Mucosa of descending colon (tissue), 3 donors: ENCODE data around the gene ERC2. TPM values are rescaled to one million over a fixed set of nuclear protein-coding genes. Genes with fewer than 3 reads are reported as not detected.

Source experiments
- ATAC-seq: fragments of 200-7000 bp; cut with Tn5 transposase; one replicate; pipeline ENCODE4 v1.9.1; 2020; ENCODE audit warnings: mild to moderate bottlenecking, moderate library complexity
- DNase-seq, 3 donors: peaks; one replicate each; pipeline ENCODE4 v3.0.0-alpha.2; 2020
- H3K36me3 ChIP-seq: fragments of 200-600 bp; one replicate; pipeline ENCODE4 v1.8.0; 2021; ENCODE audit warnings: low read depth, mild to moderate bottlenecking
- H3K4me1 ChIP-seq: fragments of 200-600 bp; one replicate; pipeline ENCODE4 v1.8.0; 2021; ENCODE audit warnings: low read depth, mild to moderate bottlenecking
- H3K4me3 ChIP-seq: fragments of 200-600 bp; one replicate; pipeline ENCODE4 v1.8.0; 2021; ENCODE audit warnings: mild to moderate bottlenecking
- H3K9me3 ChIP-seq: fragments of 200-600 bp; one replicate; pipeline ENCODE4 v1.8.0; 2021; ENCODE audit warnings: mild to moderate bottlenecking
- intact Hi-C, 2 donors: fragments of 100-400 bp; cut with DNase I in 1 of 2; cut with micrococcal nuclease in 1 of 2; formaldehyde crosslinking; loops; one replicate each; pipeline versions ENCODE4 v1.11.0 to v1.11.1; 2022; cut with DNase I, micrococcal nuclease
- total RNA-seq, 3 donors: library from RNA; stranded (reverse); fragmentation: NEBNext Ultra II Directional in 2 of 3; extraction: Animal tissue kit (Norgen Biotek cat#: 25700) in 2 of 3; gene quantifications; one replicate each; pipeline versions ENCODE4 v1.2.1 to v1.2.4, GENCODE V29; 2021 to 2023
- TF ChIP-seq, protein P1 (sequence below): fragments of 200-600 bp; IDR thresholded peaks from one replicate; pipeline ENCODE4 v1.8.0; 2022; ENCODE audit warnings: antibody characterized with exemption, mild to moderate bottlenecking
- donor health status: DM: no; HTN: no; CAD: no; lungs with moderate emphysema.
- donor health status: DM: no; HTN: no; CAD: no.
- donor health status: DM: no; HTN: yes; CAD: no.

The ERC2 gene
- total RNA-seq, 3 donors from 2014 or later = 0.06 to 1.8 (median 0.43) TPM

DNA sequence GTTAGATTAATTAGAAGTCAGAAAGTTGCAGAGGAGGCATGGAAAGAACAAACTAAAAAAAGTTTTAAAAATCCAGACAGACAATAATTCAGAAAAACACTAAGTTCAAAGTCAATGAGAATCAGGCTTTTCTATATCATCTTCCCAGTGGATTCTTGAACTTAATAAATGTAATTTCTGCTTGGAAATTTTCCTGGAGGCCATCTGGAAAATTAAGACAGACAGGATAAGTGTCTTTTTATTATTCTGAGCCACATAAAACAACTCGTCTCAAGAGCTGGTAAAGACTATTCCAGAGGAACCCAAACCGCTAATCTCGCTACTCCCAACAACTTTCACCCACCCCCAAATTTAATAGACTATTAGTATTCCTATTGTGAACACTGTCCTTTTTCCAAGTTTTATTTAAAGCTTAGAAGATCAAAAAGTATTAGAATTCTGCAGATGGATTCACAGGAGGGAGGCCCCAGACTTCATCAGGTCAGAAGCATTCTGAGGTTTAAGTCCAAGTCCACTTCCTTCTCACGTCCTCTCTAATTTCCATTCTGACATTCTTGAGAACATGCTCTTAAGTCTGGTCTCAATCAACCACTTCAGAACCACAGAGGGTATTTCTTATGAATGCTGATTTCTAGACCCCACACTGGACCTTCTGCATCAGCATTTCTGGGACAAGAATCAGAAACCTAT is 61.3 kb downstream of the ERC2 start:
- no peaks in the 10 kb centered on the region for H3K36me3 ChIP-seq
- H3K9me3 ChIP-seq = no peaks in the 10 kb centered on the region
- no peak for ATAC-seq
- DNase-seq = no peak
- intact Hi-C loops = no loop called here
- TF ChIP-seq, protein P1, sequence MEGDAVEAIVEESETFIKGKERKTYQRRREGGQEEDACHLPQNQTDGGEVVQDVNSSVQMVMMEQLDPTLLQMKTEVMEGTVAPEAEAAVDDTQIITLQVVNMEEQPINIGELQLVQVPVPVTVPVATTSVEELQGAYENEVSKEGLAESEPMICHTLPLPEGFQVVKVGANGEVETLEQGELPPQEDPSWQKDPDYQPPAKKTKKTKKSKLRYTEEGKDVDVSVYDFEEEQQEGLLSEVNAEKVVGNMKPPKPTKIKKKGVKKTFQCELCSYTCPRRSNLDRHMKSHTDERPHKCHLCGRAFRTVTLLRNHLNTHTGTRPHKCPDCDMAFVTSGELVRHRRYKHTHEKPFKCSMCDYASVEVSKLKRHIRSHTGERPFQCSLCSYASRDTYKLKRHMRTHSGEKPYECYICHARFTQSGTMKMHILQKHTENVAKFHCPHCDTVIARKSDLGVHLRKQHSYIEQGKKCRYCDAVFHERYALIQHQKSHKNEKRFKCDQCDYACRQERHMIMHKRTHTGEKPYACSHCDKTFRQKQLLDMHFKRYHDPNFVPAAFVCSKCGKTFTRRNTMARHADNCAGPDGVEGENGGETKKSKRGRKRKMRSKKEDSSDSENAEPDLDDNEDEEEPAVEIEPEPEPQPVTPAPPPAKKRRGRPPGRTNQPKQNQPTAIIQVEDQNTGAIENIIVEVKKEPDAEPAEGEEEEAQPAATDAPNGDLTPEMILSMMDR = no peak
- H3K4me1 ChIP-seq = no peaks in the 10 kb centered on the region
- no peak overlapping the region for H3K4me3 ChIP-seq

DNA sequence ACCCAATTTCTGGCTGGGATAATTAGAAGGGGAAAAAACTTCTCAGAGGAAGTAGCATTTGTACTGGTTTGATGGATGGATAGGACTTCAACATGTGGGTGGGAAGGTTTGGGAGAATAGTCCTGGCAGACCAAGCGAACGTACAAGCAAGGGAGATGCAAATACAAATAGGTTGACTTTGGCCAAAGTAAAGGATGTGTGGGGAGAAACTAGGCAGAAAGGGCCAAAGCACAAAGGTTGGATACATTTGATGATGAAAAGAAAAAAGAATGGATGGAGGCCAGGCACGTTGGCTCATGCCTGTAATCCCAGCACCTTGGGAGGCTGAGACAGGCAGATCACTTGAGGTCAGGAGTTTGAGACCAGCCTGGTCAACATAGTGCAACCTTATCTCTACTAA is 63.4 kb downstream of the ERC2 start:
- no peak overlapping the region for H3K4me3 ChIP-seq
- no peaks in the 10 kb centered on the region for H3K9me3 ChIP-seq
- ATAC-seq (no peak), DNase-seq (no peak)
- H3K36me3 ChIP-seq = no peaks in the 10 kb centered on the region
- TF ChIP-seq, protein P1 = no peak
- intact Hi-C loops = no loop called here
- H3K4me1 ChIP-seq = no peaks in the 10 kb centered on the region

DNA sequence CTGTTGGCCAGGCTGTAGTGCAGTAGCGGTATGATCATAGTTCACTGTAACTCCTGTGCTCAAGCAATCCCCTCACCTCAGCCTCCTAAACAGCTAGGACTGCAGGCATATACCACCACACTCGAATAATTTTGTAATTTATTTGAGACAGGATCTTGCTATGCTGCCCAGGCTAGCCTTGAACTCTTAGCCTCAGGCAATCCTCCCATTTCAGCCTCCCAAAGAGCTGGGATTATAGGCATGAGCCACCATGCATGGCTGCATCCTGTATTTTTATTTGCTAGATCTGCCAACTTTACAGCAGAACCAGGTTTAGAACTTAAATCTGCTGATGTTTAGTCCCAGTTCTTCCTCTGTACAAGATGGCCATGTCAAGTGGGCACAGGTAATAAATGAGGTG is 69.6 kb downstream of the ERC2 start:
- TF ChIP-seq, protein P1 = no peak
- DNase-seq (no peak), ATAC-seq (no peak)
- Histone ChIP-seq H3K9me3 (no peaks in the 10 kb centered on the region), H3K4me3 (no peak overlapping the region), H3K4me1 (no peaks in the 10 kb centered on the region), H3K36me3 (no peaks in the 10 kb centered on the region)
- intact Hi-C loops = no loop called here

DNA sequence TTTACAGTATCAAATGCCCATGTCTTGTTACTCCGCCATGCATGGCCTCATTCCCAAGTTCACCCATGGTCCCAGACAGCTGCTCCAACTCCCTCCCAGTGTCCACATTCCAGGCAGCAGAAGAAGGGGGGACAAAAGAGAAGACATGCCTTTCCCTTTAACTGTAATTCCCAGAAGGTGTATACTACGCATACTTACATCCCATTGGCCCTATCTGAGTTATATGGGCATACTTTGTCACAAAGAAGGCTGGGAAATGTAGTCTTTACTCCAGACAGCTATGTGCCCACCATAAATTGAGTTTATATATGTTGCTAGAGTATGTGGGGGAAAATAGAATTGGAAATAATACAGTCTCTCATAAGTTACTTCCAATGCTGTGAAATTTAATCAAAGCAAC is 70.5 kb downstream of the ERC2 start:
- intact Hi-C loops = no loop called here
- no peaks in the 10 kb centered on the region for H3K9me3 ChIP-seq
- no peaks in the 10 kb centered on the region for H3K4me1 ChIP-seq
- no peaks in the 10 kb centered on the region for H3K36me3 ChIP-seq
- no peak for ATAC-seq
- TF ChIP-seq, protein P1 = no peak
- no peak for DNase-seq
- H3K4me3 ChIP-seq = no peak overlapping the region

DNA sequence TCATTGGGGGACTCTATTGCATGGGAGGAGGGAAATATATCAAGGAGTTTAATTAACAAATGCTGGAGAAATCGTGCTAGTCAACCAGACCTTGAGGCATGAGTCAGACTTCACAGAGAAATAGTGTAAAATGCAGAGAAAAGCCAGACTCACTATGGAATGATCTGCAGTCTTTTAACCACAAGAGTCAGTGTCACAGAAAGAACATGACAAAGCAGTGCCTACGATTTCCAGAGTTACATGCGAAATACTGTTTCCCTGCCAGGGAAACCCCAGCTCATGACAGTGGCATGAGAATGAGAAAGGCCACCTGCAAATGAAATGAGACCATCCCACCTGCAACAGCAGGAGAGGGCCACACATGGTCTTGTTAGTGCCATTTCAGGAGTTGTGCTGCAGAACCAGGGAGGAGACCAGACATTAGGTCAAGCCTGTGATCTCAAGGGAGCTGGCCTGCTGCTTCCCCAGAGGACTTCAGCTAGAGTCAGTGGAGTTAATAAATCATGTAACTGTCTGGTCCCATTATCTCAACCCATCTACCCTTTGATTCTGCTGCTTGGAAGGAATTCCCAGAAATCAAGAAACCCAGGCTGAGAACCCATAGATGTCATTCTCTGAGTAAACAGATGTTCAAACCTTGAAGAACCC is 79.0 kb downstream of the ERC2 start:
- intact Hi-C loops = no loop called here
- no peak for ATAC-seq
- no peaks in the 10 kb centered on the region for H3K4me1 ChIP-seq
- DNase-seq = no peak
- H3K36me3 ChIP-seq = no peaks in the 10 kb centered on the region
- TF ChIP-seq, protein P1 = no peak
- H3K4me3 ChIP-seq = no peak overlapping the region
- no peaks in the 10 kb centered on the region for H3K9me3 ChIP-seq
